Subcutaneous abdominal adipose tissue (tissue), 5 donors: ENCODE data around the gene ELMO2.

Experiments
- H3K27ac ChIP-seq: one replicate; pipeline ENCODE4 v1.7.0; 2013; ENCODE audit warnings: low read depth, mild to moderate bottlenecking, inconsistent platforms, low read length, moderate library complexity
- H3K27me3 ChIP-seq, 5 donors: one replicate each; pipeline ENCODE4 v1.7.0; 2013; ENCODE audit warnings: low read length in 5 of 5, inconsistent platforms in 1 of 5; ENCODE audit not compliant: control insufficient read depth in 5 of 5, insufficient read depth in 4 of 5
- H3K36me3 ChIP-seq, 5 donors: one replicate each; pipeline ENCODE4 v1.7.0; 2013; ENCODE audit warnings: low read length in 5 of 5; ENCODE audit not compliant: control insufficient read depth in 5 of 5, insufficient read depth in 5 of 5
- H3K4me1 ChIP-seq, 5 donors: one replicate each; pipeline ENCODE4 v1.7.0; 2013; ENCODE audit warnings: low read length in 5 of 5, mild to moderate bottlenecking in 3 of 5, moderate library complexity in 1 of 5; ENCODE audit not compliant: control insufficient read depth in 5 of 5, insufficient read depth in 5 of 5
- H3K4me3 ChIP-seq, 5 donors: one replicate each; pipeline ENCODE4 v1.7.0; 2013; ENCODE audit warnings: low read length in 5 of 5, low read depth in 1 of 5
- H3K9ac ChIP-seq, 5 donors: one replicate each; pipeline ENCODE4 v1.7.0; 2013; ENCODE audit warnings: low read length in 5 of 5, mild to moderate bottlenecking in 4 of 5, moderate library complexity in 3 of 5
- H3K9me3 ChIP-seq, 5 donors: one replicate each; pipeline ENCODE4 v1.7.0; 2013; ENCODE audit warnings: low read length in 5 of 5; ENCODE audit not compliant: control insufficient read depth in 5 of 5
- donor health status: healthy.
- donor health status: healthy.
- donor health status: healthy.
- donor health status: healthy.
- donor health status: healthy.

Gene ELMO2

DNA sequence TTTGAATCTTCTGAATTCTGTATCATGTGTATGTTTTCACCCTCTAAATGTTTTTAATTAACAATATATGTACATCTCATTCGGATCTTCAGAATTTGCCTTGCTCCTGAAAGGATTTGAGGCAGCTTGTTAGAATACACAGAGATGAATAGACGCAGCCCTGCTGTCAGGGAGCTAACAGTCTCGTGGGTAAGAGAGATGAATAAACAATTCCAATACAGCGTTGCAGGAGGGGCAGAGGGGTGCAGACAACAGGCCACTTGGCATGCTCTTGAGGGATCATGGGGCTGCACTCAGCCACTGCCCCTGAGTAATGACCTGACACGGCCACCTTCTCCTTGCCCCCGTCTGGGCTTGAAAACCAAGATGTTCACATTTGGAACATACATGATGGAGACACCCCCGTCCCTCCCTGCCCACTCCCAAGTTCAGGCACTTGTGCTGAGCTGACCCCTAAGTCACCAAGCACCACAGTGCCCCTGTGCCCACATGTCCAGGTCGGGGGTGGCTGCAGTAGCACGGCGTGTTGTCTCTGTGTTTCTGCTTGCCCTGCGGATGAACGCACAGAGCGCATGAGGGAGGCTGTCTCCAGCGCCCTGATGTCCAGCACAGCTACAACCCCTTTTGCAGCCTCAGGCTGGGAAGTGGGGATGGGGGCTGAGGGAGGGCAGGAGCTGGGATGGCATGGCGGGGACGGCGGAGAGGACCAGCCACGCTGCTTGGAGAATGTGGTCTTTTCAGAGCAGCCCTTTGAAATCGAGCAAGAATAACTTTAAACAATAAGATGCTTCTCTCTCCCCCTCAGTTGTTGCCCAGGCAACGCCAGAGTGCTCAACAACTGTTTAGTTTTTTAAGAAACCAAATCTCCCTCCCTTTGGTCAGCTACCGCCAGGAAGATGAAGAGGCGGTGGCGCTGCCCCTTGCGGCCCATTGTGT is 65.1 kb downstream of the ELMO2 start:
- Histone ChIP-seq H3K27me3 (peaks cover 40 to 54% (median 41%) of the 10 kb centered on the region in 5 donors), H3K9ac (no peak overlapping the region), H3K9me3 (no peaks in the 10 kb centered on the region), H3K4me3 (no peak overlapping the region), H3K36me3 (no peaks in the 10 kb centered on the region), H3K27ac (no peak overlapping the region), H3K4me1 (peaks cover 0 to 11% (median 9%) of the 10 kb centered on the region in 5 donors)

DNA sequence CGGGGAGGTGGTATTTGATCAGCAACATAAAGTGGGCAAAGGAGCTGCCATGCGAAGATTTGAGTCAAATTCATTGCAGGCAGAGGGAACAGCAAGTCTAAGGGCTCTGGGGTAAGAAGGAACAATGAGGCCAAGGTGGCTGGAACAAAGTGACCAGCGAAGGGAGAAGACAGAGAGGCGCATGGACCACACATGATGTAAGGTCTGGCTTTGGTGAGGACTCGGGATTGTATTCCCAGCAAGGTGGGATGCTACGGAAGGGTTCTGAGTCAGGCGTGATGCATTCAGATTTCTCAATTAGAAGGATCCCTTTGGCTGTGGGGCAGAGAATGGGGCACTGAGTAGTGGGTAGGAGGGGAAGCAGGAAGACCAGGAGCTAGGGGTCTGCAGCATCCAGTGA is 67.4 kb downstream of the ELMO2 start:
- H3K4me1 ChIP-seq: peaks cover 0 to 11% (median 9%) of the 10 kb centered on the region in 5 donors
- H3K4me3 ChIP-seq: no peak overlapping the region
- no peak overlapping the region for H3K9ac ChIP-seq
- peaks cover 48 to 64% (median 49%) of the 10 kb centered on the region in 5 donors for H3K27me3 ChIP-seq
- no peak overlapping the region for H3K27ac ChIP-seq
- H3K36me3 ChIP-seq: no peaks in the 10 kb centered on the region
- no peaks in the 10 kb centered on the region for H3K9me3 ChIP-seq

- Histone ChIP-seq H3K36me3 (no peaks in the 10 kb centered on the region), H3K27me3 (peaks cover 30 to 63% (median 40%) of the 10 kb centered on the region in 5 donors), H3K4me1 (no peaks in the 10 kb centered on the region), H3K27ac (no peak overlapping the region), H3K9ac (no peak overlapping the region), H3K9me3 (no peaks in the 10 kb centered on the region), H3K4me3 (no peak overlapping the region)
Measured at GRCh38 chr20:46336735-46337134, 69.7 kb downstream of the ELMO2 start.

DNA sequence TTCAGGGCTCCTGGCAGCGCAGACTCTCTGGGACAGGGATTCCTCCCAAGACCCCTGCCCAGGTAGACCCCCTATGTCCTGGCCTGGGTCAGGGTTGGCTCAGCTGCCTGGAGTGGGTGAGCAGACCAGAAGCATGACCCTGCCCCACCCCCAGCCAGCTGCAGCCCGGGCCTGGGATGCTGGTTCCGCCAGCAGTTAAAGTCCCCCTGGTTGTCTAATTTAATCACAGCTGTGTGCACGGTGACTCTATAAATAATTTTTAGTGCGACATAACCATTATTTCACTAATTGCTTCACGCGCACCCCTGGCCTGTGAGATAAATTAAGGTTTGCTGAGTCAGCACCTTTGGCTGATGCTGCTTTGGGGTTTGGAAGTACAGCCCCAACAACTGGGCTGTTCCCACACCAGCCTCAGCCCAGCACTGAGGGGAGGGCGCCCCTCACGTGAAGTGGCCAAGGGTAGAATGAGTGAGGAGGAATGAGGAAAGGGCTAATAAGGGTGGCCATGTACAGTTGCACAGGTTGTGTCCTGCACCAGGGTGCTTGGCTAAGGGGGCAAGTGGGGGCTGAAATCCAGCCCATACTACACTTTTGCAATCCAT is 72.0 kb downstream of the ELMO2 start:
- H3K4me3 ChIP-seq: no peak overlapping the region
- no peak overlapping the region for H3K9ac ChIP-seq
- no peaks in the 10 kb centered on the region for H3K4me1 ChIP-seq
- H3K27me3 ChIP-seq: peaks cover 29 to 68% (median 36%) of the 10 kb centered on the region in 5 donors
- no peaks in the 10 kb centered on the region for H3K36me3 ChIP-seq
- H3K9me3 ChIP-seq: no peaks in the 10 kb centered on the region
- no peak overlapping the region for H3K27ac ChIP-seq

GRCh38 chr20:46333161-46333991 is 73.0 kb downstream of the ELMO2 start:
- H3K9me3 ChIP-seq: no peaks in the 10 kb centered on the region
- no peaks in the 10 kb centered on the region for H3K4me1 ChIP-seq
- H3K4me3 ChIP-seq: no peak overlapping the region
- H3K27ac ChIP-seq: no peak overlapping the region
- H3K36me3 ChIP-seq: no peaks in the 10 kb centered on the region
- H3K9ac ChIP-seq: no peak overlapping the region
- peaks cover 27 to 66% (median 38%) of the 10 kb centered on the region in 5 donors for H3K27me3 ChIP-seq

- no peak overlapping the region for H3K27ac ChIP-seq
- H3K4me3 ChIP-seq: no peak overlapping the region
- H3K4me1 ChIP-seq: no peaks in the 10 kb centered on the region
- H3K36me3 ChIP-seq: no peaks in the 10 kb centered on the region
- peaks cover 25 to 62% (median 33%) of the 10 kb centered on the region in 5 donors for H3K27me3 ChIP-seq
- no peak overlapping the region for H3K9ac ChIP-seq
- H3K9me3 ChIP-seq: no peaks in the 10 kb centered on the region
Measured at GRCh38 chr20:46332373-46333160, 73.8 kb downstream of the ELMO2 start.

- Histone ChIP-seq H3K36me3 (no peaks in the 10 kb centered on the region), H3K9ac (no peak overlapping the region), H3K27ac (no peak overlapping the region), H3K9me3 (no peaks in the 10 kb centered on the region), H3K4me3 (no peak overlapping the region), H3K4me1 (no peaks in the 10 kb centered on the region), H3K27me3 (peaks cover 25 to 54% (median 28%) of the 10 kb centered on the region in 5 donors)
Measured at GRCh38 chr20:46331611-46332361, 74.6 kb downstream of the ELMO2 start.

- H3K27ac ChIP-seq: no peak overlapping the region
- H3K27me3 ChIP-seq: peaks cover 22 to 54% (median 30%) of the 10 kb centered on the region in 5 donors
- no peak overlapping the region for H3K9ac ChIP-seq
- H3K9me3 ChIP-seq: no peaks in the 10 kb centered on the region
- no peaks in the 10 kb centered on the region for H3K36me3 ChIP-seq
- no peaks in the 10 kb centered on the region for H3K4me1 ChIP-seq
- H3K4me3 ChIP-seq: no peak overlapping the region
Measured at GRCh38 chr20:46330831-46331371, 75.5 kb downstream of the ELMO2 start.
